ENCODE measurements around the gene PELO. TPM values are rescaled to one million over a fixed set of nuclear protein-coding genes. Genes with fewer than 3 reads are reported as not detected.

Gene PELO
- total RNA-seq, 1 experiment from 2014 or later, result 18.7 TPM

GRCh38 chr5:52799983-52800393 is 12.3 kb downstream of the PELO start (continued):
- no peak for TF ChIP-seq STAT6 (CRISPR knock-in tag; conservative IDR thresholded peaks at IDR 0.05; ENCODE audit: low read depth)
- peak; percentile 43; the same call in 1 of the 2 replicates for TF ChIP-seq MYBL2 (CRISPR knock-in tag; IDR thresholded peaks at IDR 0.05)
- 0 out of 2 replicates have a peak, but pooled peaks have one; percentile 63 for TF ChIP-seq JUN (CRISPR knock-in tag; IDR thresholded peaks at IDR 0.05)
- peak; percentile 72 for TF ChIP-seq SP1 (CRISPR knock-in tag; conservative IDR thresholded peaks at IDR 0.05)
- TF ChIP-seq ATF2 (CRISPR knock-in tag; IDR thresholded peaks at IDR 0.05; ENCODE audit: borderline replicate concordance, low read depth), result no peak
- peak; percentile 56; the same call in 1 of the 2 replicates for TF ChIP-seq MAX (CRISPR knock-in tag; IDR thresholded peaks at IDR 0.05)
- TF ChIP-seq TEAD1 (CRISPR knock-in tag; IDR thresholded peaks at IDR 0.05), result peak; percentile 77; the same call in 1 of the 2 replicates
- peak; percentile 17; the same call in 1 of the 2 replicates for TF ChIP-seq E2F1 (CRISPR knock-in tag; IDR thresholded peaks at IDR 0.05)
- TF ChIP-seq FOXP4 (CRISPR knock-in tag; IDR thresholded peaks at IDR 0.05), result 0 out of 2 replicates have a peak, but pooled peaks have one; percentile 47

- H3K27me3 Mint-ChIP-seq (ENCODE audit: low read depth), result no peaks in the 10 kb centered on the region
- H3K4me1 Mint-ChIP-seq, result peaks cover 61% of the 10 kb centered on the region
- peak overlapping the region; percentile 99 for H3K27ac Mint-ChIP-seq
- H3K36me3 Mint-ChIP-seq, result peaks cover 6% of the 10 kb centered on the region; the same call in 1 of the 2 replicates
- DNase-seq (ENCODE audit: low spot score), result peak; percentile 53
- peak; percentile 51 for ATAC-seq
- ChIA-PET CTCF (interaction anchor here (1.0 to 3.8 kb wide), 3 partner anchors 13 to 114 kb away, joined by 3 to 25 read pairs (median 3); partner anchors contain the start of genes ITGA1 and PELO), POLR2A (interaction anchor here (1.2 kb wide), 1 partner anchor 11 kb away, joined by 5 read pairs; no protein-coding TSS in a partner anchor)
- peak overlapping the region; percentile 91 for H3K4me3 Mint-ChIP-seq
- no peaks in the 10 kb centered on the region for H3K9me3 Mint-ChIP-seq
- TF ChIP-seq ZNF532 (CRISPR knock-in tag; IDR thresholded peaks at IDR 0.05; ENCODE audit: borderline replicate concordance) (no peak), KAT7 (CRISPR knock-in tag; IDR thresholded peaks at IDR 0.05; ENCODE audit: borderline replicate concordance) (no peak), AR (CRISPR knock-in tag; IDR thresholded peaks at IDR 0.05) (no peak), FOXP1 (CRISPR knock-in tag; IDR thresholded peaks at IDR 0.05; ENCODE audit: borderline replicate concordance) (peak; percentile 73; the same call in 1 of the 2 replicates), NFE2L1 (CRISPR knock-in tag; IDR thresholded peaks at IDR 0.05) (peak; percentile 95), ETV6 (CRISPR knock-in tag; IDR thresholded peaks at IDR 0.05) (0 out of 2 replicates have a peak, but pooled peaks have one; percentile 5), ZNF416 (CRISPR knock-in tag; IDR thresholded peaks at IDR 0.05) (no peak), CTCF (IDR thresholded peaks at IDR 0.05) (no peak)
These were observed 12.9 kb downstream of the PELO start for GRCh38 chr5:52800394-52801213.
